Brain microvascular endothelial cell (primary cell): Measurements from ENCODE around the gene KASH5.
"Not testable (repeated sequence)": the region's sequence is repeated elsewhere in the genome, so short reads cannot be mapped to it uniquely, and the experiment has no call there.

Experiments
- DNase-seq: peaks from one replicate; pipeline ENCODE4 v3.0.0-alpha.2; 2020
- H3K27ac ChIP-seq: fragments of 250-450 bp; sonication (Bioruptor Pico); 2 replicates; pipeline ENCODE4 v1.5.1; 2020; ENCODE audit warnings: mild to moderate bottlenecking, moderate library complexity
- H3K27me3 ChIP-seq: fragments of 250-450 bp; sonication (Bioruptor Pico); replicated peaks from 2 replicates; pipeline ENCODE4 v1.5.1; 2020; ENCODE audit warnings: mild to moderate bottlenecking
- H3K36me3 ChIP-seq: fragments of 250-450 bp; sonication (Bioruptor Pico); replicated peaks from 2 replicates; pipeline ENCODE4 v1.5.1; 2020; ENCODE audit warnings: mild to moderate bottlenecking
- H3K4me3 ChIP-seq: 2 replicates; pipeline ENCODE4 v1.5.1; 2011; ENCODE audit warnings: low read depth, mild to moderate bottlenecking, control low read depth, low read length, moderate library complexity
- in situ Hi-C: cut with HindIII; loops from 2 replicates; pipeline ENCODE4 v1.10.0; 2017; ENCODE audit warnings: low sequenced_read_pairs, low pct_ligation_motif_present
- TF ChIP-seq, protein P1 (sequence below): IDR thresholded peaks from 2 replicates; pipeline ENCODE4 v1.5.1; 2011; ENCODE audit warnings: low read depth, mild to moderate bottlenecking, moderate library complexity, low read length, control low read depth, inconsistent platforms; ENCODE audit errors: missing control alignments

Gene KASH5

DNA sequence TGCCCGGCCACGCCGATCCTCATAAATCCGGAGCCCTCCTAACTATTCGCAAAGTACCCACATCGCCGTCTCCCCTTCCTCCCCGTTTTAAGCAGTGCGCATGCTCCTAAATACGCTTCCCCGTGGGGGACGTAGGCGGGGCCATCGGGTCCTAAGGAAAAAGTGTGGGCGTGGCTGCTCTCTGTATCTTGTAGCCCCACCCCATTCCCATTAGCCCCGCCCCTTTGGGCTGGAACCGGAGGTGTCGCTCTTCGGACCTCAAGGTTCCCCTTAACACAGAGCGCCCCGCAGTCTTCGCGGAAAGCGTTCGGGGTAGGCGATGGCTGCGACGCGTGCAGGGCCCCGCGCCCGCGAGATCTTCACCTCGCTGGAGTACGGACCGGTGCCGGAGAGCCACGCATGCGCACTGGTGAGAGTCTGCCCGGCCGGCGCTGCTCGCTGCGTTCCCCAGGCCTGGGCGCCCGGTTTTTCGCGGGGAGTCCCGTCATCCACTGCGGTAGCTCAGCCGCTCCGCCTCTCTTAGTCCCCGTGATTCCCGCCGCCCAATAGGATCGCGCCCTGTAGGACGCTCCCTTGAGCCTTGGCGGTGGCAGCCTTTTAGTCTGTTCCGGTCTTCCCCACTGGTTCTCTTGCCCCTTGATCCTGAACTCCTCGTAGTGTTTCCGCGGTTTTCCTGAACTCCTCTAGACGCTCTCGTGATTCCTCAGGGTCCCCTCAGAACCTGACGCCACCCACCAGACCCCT lies 65.1 kb downstream of the KASH5 start, which contains the start of gene ALDH16A1:
TSS of gene ALDH16A1 (plus strand) at position 213 of the 744 bp plus-strand sequence. CDS start at position 320, 107 bp downstream.
- Histone ChIP-seq H3K4me3 (peak within 1 kb of the TSS; percentile 77), H3K27me3 (no peaks in the 10 kb centered on the region), H3K27ac (peak within 1 kb of the TSS; percentile 85), H3K36me3 (no peaks in the 10 kb centered on the region)
- TF ChIP-seq, protein P1, sequence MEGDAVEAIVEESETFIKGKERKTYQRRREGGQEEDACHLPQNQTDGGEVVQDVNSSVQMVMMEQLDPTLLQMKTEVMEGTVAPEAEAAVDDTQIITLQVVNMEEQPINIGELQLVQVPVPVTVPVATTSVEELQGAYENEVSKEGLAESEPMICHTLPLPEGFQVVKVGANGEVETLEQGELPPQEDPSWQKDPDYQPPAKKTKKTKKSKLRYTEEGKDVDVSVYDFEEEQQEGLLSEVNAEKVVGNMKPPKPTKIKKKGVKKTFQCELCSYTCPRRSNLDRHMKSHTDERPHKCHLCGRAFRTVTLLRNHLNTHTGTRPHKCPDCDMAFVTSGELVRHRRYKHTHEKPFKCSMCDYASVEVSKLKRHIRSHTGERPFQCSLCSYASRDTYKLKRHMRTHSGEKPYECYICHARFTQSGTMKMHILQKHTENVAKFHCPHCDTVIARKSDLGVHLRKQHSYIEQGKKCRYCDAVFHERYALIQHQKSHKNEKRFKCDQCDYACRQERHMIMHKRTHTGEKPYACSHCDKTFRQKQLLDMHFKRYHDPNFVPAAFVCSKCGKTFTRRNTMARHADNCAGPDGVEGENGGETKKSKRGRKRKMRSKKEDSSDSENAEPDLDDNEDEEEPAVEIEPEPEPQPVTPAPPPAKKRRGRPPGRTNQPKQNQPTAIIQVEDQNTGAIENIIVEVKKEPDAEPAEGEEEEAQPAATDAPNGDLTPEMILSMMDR, result no peak
- peak; percentile 97 for DNase-seq
- in situ Hi-C loops, result no loop called here

DNA sequence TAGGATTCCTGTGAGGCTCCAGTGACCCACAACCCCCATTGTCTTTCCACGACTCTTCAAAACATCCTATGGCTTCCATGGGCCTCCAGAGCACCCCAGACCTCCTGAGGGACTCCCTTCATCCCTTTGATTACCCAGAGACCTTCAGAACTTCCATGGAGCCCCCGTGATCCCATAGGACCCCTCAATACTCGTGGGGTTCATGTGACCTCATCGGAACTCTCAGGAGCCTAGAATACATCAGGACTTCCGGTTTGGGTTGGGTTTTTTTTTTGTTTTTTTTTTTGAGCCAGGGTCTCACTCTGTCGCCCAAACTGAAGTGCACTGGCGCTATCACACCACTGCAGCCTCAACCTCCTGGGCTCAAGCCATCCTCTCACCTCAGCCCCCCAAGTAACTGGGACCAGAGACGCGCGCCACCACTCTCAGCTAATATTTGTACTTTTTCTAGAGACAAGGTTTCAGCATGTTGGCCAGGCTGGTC lies 65.8 kb downstream of the KASH5 start:
- TF ChIP-seq, protein P1, result no peak
- Histone ChIP-seq H3K27me3 (no peaks in the 10 kb centered on the region), H3K36me3 (no peaks in the 10 kb centered on the region), H3K27ac (peak overlapping the region; percentile 85), H3K4me3 (peak overlapping the region; percentile 77)
- DNase-seq, result no peak
- in situ Hi-C loops, result no loop called here

DNA sequence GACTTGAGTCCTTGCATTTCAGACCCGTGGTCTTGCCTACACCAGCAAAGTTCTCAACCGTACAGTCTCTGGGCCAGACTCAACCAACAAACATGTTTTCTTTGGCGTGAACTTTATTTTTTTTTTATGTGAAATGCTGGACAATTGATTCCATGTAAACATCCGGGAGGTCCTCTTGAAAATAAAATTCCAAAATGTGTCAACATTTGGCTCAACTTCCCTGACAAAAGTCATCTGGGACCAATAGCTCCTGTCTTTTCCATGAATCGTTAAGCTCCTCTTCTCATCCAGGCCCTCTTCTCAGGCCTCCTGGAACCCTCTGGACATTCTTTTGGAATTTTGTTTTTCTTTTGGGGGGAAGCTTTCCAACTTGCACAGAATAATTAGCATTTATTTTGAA lies 67.7 kb downstream of the KASH5 start:
- TF ChIP-seq, protein P1, result no peak
- Histone ChIP-seq H3K27ac (no peak overlapping the region), H3K36me3 (no peaks in the 10 kb centered on the region), H3K4me3 (no peak overlapping the region), H3K27me3 (no peaks in the 10 kb centered on the region)
- no peak for DNase-seq
- in situ Hi-C loops, result no loop called here

DNA sequence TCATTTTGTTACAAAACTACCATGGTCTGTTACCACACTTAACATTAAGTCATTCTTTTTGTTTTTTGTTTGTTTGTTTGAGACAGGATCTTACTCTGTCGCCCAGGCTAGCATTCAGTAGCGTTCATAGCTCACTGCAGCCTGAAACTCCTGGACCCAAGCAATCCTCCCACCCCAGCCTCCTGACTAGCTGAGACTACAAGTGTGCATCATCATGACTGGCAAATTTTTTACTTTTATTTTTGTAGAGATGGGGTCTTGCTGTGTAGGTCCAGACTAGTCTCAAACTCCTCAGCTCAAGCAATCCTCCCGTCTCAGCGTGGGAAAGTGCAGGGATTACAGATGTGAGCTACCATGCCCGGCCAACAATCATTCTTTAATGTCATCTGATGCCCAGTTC lies 68.3 kb downstream of the KASH5 start:
- H3K27ac ChIP-seq, result no peak overlapping the region
- TF ChIP-seq, protein P1, result no peak
- H3K36me3 ChIP-seq, result no peaks in the 10 kb centered on the region
- in situ Hi-C loops, result no loop called here
- no peak overlapping the region for H3K4me3 ChIP-seq
- no peaks in the 10 kb centered on the region for H3K27me3 ChIP-seq
- no peak for DNase-seq

DNA sequence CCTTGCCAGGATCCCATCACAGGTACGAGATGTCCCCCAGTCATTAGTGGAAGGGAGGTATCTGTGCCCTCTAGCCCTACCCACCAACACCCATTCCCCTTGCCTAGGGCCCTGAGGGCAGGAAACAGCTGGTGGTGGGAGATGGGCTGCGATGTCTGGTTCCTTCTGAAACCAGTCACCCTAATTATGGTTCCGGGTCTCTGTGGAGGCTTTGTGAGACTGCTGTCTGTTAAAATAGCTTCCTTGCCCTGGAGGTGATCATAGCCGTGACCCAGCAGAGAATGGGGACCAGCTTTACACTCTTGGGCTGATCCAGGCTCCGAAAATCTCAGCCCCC lies 70.5 kb downstream of the KASH5 start:
- Histone ChIP-seq H3K27ac (no peak overlapping the region), H3K36me3 (no peaks in the 10 kb centered on the region), H3K4me3 (no peak overlapping the region), H3K27me3 (no peaks in the 10 kb centered on the region)
- in situ Hi-C loops, result no loop called here
- TF ChIP-seq, protein P1, result no peak
- DNase-seq, result no peak

DNA sequence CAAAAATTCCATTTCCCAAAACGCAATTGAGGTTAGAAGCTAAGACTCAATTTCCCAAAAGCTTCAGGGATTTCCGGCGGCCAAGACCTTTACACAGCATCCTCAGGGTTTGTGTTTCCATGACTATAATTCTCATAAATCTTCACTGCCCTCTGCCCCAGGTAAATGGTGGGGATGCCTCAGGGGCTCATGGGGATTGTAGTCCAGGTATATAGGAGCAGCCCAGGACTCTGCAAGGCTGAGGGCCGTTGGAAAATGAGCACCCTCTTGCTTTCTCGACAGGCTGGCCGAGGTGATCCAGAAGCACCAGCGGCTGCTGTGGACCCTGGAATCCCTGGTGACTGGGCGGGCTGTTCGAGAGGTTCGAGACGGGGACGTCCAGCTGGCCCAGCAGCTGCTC lies 71.3 kb downstream of the KASH5 start:
- DNase-seq, result no peak
- no peaks in the 10 kb centered on the region for H3K36me3 ChIP-seq
- in situ Hi-C loops, result no loop called here
- H3K27ac ChIP-seq, result no peak overlapping the region
- no peak overlapping the region for H3K4me3 ChIP-seq
- TF ChIP-seq, protein P1, result no peak
- H3K27me3 ChIP-seq, result no peaks in the 10 kb centered on the region

DNA sequence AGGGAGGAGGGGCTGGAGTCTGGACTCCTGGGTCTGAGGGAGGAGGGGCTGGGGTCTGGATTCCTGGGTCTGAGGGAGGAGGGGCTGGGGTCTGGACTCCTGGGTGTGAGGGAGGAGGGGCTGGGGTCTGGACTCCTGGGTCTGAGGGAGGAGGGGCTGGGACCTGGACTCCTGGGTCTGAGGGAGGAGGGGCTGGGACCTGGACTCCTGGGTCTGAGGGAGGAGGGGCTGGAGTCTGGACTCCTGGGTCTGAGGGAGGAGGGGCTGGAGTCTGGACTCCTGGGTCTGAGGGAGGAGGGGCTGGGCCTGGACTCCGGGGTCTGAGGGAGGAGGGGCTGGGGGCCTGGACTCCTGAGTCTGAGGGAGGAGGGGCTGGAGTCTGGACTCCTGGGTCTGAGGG lies 73.1 kb downstream of the KASH5 start:
- DNase-seq, H3K4me3 ChIP-seq, H3K27ac ChIP-seq, in situ Hi-C loops, H3K36me3 ChIP-seq, H3K27me3 ChIP-seq: not testable (repeated sequence)
